ENCODE data around the gene DNAJB5.

GRCh38 chr9:34971146-34971811 is 18.3 kb upstream of the DNAJB5 start:
- TF ChIP-seq CTCF (IDR thresholded peaks at IDR 0.05) (no peak), POLR2A (IDR thresholded peaks at IDR 0.05) (no peak)
